ENCODE measurements around the gene DCC. TPM values are rescaled to one million over a fixed set of nuclear protein-coding genes. Genes with fewer than 3 reads are reported as not detected.

DCC gene
- total and polyA plus RNA-seq, 4 donors: 0.16 to 5.3 (median 2.5) TPM

GRCh38 chr18:52451256-52451655, 111.3 kb downstream of the DCC start:
- WGBS, 2 donors: 67 to 68% methylated on average over 4 of the region's 4 CpGs
- H3K9me3 ChIP-seq (ENCODE audit: control insufficient read depth in 4 of 4, insufficient read depth in 3 of 4, low read length in 3 of 4): no peaks in the 10 kb centered on the region
- H3K27me3 ChIP-seq (ENCODE audit: control insufficient read depth in 3 of 3, insufficient read depth in 3 of 3, low read length in 2 of 3): no peaks in the 10 kb centered on the region
- DNase-seq: peak in 1 of 3 donors; percentile 14
- ATAC-seq (ENCODE audit: insufficient read depth, low FRiP score): no peak
- H3K4me1 ChIP-seq (ENCODE audit: control insufficient read depth in 5 of 5, insufficient read depth in 5 of 5, low read length in 5 of 5): no peaks in the 10 kb centered on the region
- H3K4me3 ChIP-seq: no peak overlapping the region
- H3K27ac ChIP-seq (ENCODE audit: low read depth in 1 of 2, low read length in 1 of 2): no peak overlapping the region
- H3K36me3 ChIP-seq (ENCODE audit: control insufficient read depth in 4 of 4, insufficient read depth in 4 of 4, low read length in 4 of 4): no peaks in the 10 kb centered on the region
- no peak for TF ChIP-seq CTCF (IDR thresholded peaks at IDR 0.05; ENCODE audit: control extremely low read depth, extremely low read depth)
- H3K9ac ChIP-seq (ENCODE audit: insufficient read depth in 1 of 2, low read length in 2 of 2): no peak overlapping the region

- DNase-seq (no peak), ATAC-seq (ENCODE audit: insufficient read depth, low FRiP score) (no peak)
- Histone ChIP-seq H3K36me3 (ENCODE audit: control insufficient read depth in 4 of 4, insufficient read depth in 4 of 4, low read length in 4 of 4) (no peaks in the 10 kb centered on the region), H3K27ac (ENCODE audit: low read depth in 1 of 2, low read length in 1 of 2) (no peak overlapping the region), H3K4me1 (ENCODE audit: control insufficient read depth in 5 of 5, insufficient read depth in 5 of 5, low read length in 5 of 5) (no peaks in the 10 kb centered on the region), H3K9ac (ENCODE audit: insufficient read depth in 1 of 2, low read length in 2 of 2) (no peak overlapping the region), H3K9me3 (ENCODE audit: control insufficient read depth in 4 of 4, insufficient read depth in 3 of 4, low read length in 3 of 4) (no peaks in the 10 kb centered on the region), H3K4me3 (no peak overlapping the region), H3K27me3 (ENCODE audit: control insufficient read depth in 3 of 3, insufficient read depth in 3 of 3, low read length in 2 of 3) (no peaks in the 10 kb centered on the region)
- no peak for TF ChIP-seq CTCF (IDR thresholded peaks at IDR 0.05; ENCODE audit: control extremely low read depth, extremely low read depth)
- 70 to 75% methylated on average over 1 of the region's 1 CpG for WGBS, 2 donors
Observed at GRCh38 chr18:52451851-52452250, 111.9 kb downstream of the DCC start.

- H3K27ac ChIP-seq (ENCODE audit: low read depth in 1 of 2, low read length in 1 of 2): no peak overlapping the region
- H3K9ac ChIP-seq (ENCODE audit: insufficient read depth in 1 of 2, low read length in 2 of 2): no peak overlapping the region
- H3K4me3 ChIP-seq: no peak overlapping the region
- H3K36me3 ChIP-seq (ENCODE audit: control insufficient read depth in 4 of 4, insufficient read depth in 4 of 4, low read length in 4 of 4): no peaks in the 10 kb centered on the region
- H3K4me1 ChIP-seq (ENCODE audit: control insufficient read depth in 5 of 5, insufficient read depth in 5 of 5, low read length in 5 of 5): no peaks in the 10 kb centered on the region
- H3K9me3 ChIP-seq (ENCODE audit: control insufficient read depth in 4 of 4, insufficient read depth in 3 of 4, low read length in 3 of 4): no peaks in the 10 kb centered on the region
- no peak for TF ChIP-seq CTCF (IDR thresholded peaks at IDR 0.05; ENCODE audit: control extremely low read depth, extremely low read depth)
- no peaks in the 10 kb centered on the region for H3K27me3 ChIP-seq (ENCODE audit: control insufficient read depth in 3 of 3, insufficient read depth in 3 of 3, low read length in 2 of 3)
- peak in 1 of 3 donors; percentile 33 for DNase-seq
- no peak for ATAC-seq (ENCODE audit: insufficient read depth, low FRiP score)
- 87% methylated on average over 4 of the region's 4 CpGs for WGBS, 2 donors
Observed at GRCh38 chr18:52452427-52452826, 112.4 kb downstream of the DCC start.

- WGBS, 2 donors: 75 to 77% methylated on average over 1 of the region's 1 CpG
- Histone ChIP-seq H3K27ac (ENCODE audit: low read depth in 1 of 2, low read length in 1 of 2) (no peak overlapping the region), H3K4me3 (no peak overlapping the region), H3K36me3 (ENCODE audit: control insufficient read depth in 4 of 4, insufficient read depth in 4 of 4, low read length in 4 of 4) (no peaks in the 10 kb centered on the region), H3K9ac (ENCODE audit: insufficient read depth in 1 of 2, low read length in 2 of 2) (no peak overlapping the region), H3K9me3 (ENCODE audit: control insufficient read depth in 4 of 4, insufficient read depth in 3 of 4, low read length in 3 of 4) (no peaks in the 10 kb centered on the region), H3K4me1 (ENCODE audit: control insufficient read depth in 5 of 5, insufficient read depth in 5 of 5, low read length in 5 of 5) (no peaks in the 10 kb centered on the region), H3K27me3 (ENCODE audit: control insufficient read depth in 3 of 3, insufficient read depth in 3 of 3, low read length in 2 of 3) (no peaks in the 10 kb centered on the region)
- no peak for ATAC-seq (ENCODE audit: insufficient read depth, low FRiP score)
- DNase-seq: no peak
- TF ChIP-seq CTCF (IDR thresholded peaks at IDR 0.05; ENCODE audit: control extremely low read depth, extremely low read depth): no peak
Observed at GRCh38 chr18:52459890-52460289, 119.9 kb downstream of the DCC start.

Data from lung (tissue), 12 donors.